HepG2 (cell line): ENCODE measurements around the gene ANKRD40. TPM values are rescaled to one million over a fixed set of nuclear protein-coding genes. Genes with fewer than 3 reads are reported as not detected.

Source experiments
- GPN1 ChIP-seq: sonication (generic); formaldehyde crosslinking; IDR thresholded peaks from 2 replicates; pipeline ENCODE4 v1.5.1; 2020; ENCODE audit warnings: missing genetic modification reagents, borderline replicate concordance
- HDAC1 ChIP-seq: sonication (generic); formaldehyde crosslinking; IDR thresholded peaks from 2 replicates; pipeline ENCODE4 v1.5.1; 2020; ENCODE audit warnings: mild to moderate bottlenecking, missing genetic modification reagents
- IKZF4 ChIP-seq: sonication (generic); formaldehyde crosslinking; IDR thresholded peaks from 2 replicates; pipeline ENCODE4 v1.5.1; 2020; ENCODE audit warnings: borderline replicate concordance, mild to moderate bottlenecking, low read depth, missing genetic modification reagents; ENCODE audit errors: not compliant biosample characterization
- ZFP36 ChIP-seq: fragments of 150-350 bp; IDR thresholded peaks from 2 replicates; pipeline ENCODE4 v1.6.1; 2018; ENCODE audit warnings: borderline replicate concordance, low read length, low read depth; ENCODE audit not compliant: partially characterized antibody
- ZMYM2 ChIP-seq: sonication (generic); formaldehyde crosslinking; IDR thresholded peaks from 2 replicates; pipeline ENCODE4 v1.8.0; 2022; ENCODE audit warnings: mild to moderate bottlenecking, missing genetic modification reagents
- ZNF12 ChIP-seq: sonication (generic); formaldehyde crosslinking; IDR thresholded peaks from 2 replicates; pipeline ENCODE4 v1.5.0; 2020; ENCODE audit warnings: missing genetic modification reagents
- ZNF569 ChIP-seq: sonication (generic); formaldehyde crosslinking; IDR thresholded peaks from 2 replicates; pipeline ENCODE4 v1.5.0; 2020; ENCODE audit warnings: mild to moderate bottlenecking, missing genetic modification reagents, moderate library complexity, borderline replicate concordance
- ZSCAN31 ChIP-seq: sonication (generic); formaldehyde crosslinking; IDR thresholded peaks from 2 replicates; pipeline ENCODE4 v1.5.0; 2020; ENCODE audit warnings: low read depth, mild to moderate bottlenecking, missing genetic modification reagents
- polyA plus RNA-seq, 8 experiments: library from polyadenylated mRNA; depleted of rRNA in 3 of 8; stranded (reverse) in 7 of 8; unstranded in 1 of 8; fragments of >200 nt; fragmentation: Illumina TruSeq in 4 of 8; extraction: Trizol in 4 of 8; gene quantifications; 2 replicates each; pipeline versions ENCODE4 v1.2.1 to v1.2.3, GENCODE V29; 2011 to 2016; ENCODE audit warnings: low read depth in 4 of 8, missing spikeins in 1 of 8, mixed read lengths in 1 of 8; ENCODE audit not compliant: insufficient read depth in 1 of 8
- total RNA-seq, 5 experiments: library from RNA; depleted of rRNA; stranded (reverse); fragments of >200 nt; fragmentation: Illumina TruSeq; extraction: Trizol; gene quantifications; 2 replicates each; pipeline ENCODE4 v1.2.3, GENCODE V29; 2016; ENCODE audit warnings: low read depth in 1 of 5
- TF ChIP-seq, protein P1 (sequence below): sonication (generic); formaldehyde crosslinking; IDR thresholded peaks from 2 replicates; pipeline ENCODE4 v1.8.0; 2022; ENCODE audit warnings: mild to moderate bottlenecking, missing genetic modification reagents, moderate library complexity
- TF ChIP-seq, protein P2 (sequence below): IDR thresholded peaks from 2 replicates; pipeline ENCODE4 v1.6.1; 2016
- TF ChIP-seq, protein P3 (sequence below): sonication (generic); formaldehyde crosslinking; IDR thresholded peaks from 2 replicates; pipeline ENCODE4 v1.5.0; 2020; ENCODE audit warnings: mild to moderate bottlenecking, missing genetic modification reagents

ANKRD40 gene
- total and polyA plus RNA-seq, 2 of the 13 experiments (the other 11 are each of a cell fraction or from before 2014, with no cell fraction given): 35.0 to 46.4 TPM

DNA sequence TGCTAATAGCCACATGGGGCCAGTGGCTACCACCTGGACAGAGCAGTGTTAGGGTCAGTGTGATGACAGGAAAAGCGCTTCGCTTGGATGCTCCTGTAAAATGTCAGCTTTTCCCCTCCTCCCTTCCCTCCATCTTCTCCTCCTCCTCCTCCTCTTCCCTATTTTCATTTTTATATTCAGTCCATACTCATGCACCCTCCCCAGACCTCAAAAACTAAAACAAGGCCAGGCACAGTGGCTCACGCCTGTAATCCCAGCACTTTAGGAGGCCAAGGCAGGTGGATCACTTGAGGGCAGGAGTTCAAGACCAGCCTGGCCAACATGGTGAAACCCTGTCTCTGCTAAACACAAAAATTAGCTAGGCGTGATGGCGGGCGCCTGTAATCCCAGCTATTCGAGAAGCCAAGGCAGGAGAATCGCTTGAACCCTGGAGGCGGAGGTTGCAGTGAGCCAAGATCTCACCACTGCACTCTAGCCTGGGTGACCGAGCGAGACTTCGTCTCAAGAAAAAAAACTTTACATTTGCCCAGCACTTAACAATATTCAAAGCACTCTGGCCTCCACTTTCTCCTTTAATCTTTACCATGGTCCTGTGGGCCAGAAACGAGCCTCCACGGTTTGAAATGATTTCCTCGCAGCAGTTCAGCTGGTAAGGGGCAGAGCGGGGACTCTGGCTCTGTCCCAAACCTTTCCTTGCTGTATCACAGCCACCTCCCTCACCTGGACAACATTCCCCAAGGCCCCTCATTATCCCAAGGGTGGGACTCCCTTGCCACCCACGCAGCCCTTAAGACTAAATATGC lies 21.8 kb downstream of the ANKRD40 start (continued):
- TF ChIP-seq ZNF569 (CRISPR knock-in tag) (0 out of 2 replicates have a peak, but pooled peaks have one; percentile 58), ZSCAN31 (CRISPR knock-in tag) (no peak), ZFP36 (no peak), ZNF12 (no peak), GPN1 (no peak), IKZF4 (CRISPR knock-in tag) (peak; percentile 9), HDAC1 (CRISPR knock-in tag) (no peak), ZMYM2 (CRISPR knock-in tag) (peak; percentile 61; the same call in 1 of the 2 replicates)
- TF ChIP-seq, protein P1, sequence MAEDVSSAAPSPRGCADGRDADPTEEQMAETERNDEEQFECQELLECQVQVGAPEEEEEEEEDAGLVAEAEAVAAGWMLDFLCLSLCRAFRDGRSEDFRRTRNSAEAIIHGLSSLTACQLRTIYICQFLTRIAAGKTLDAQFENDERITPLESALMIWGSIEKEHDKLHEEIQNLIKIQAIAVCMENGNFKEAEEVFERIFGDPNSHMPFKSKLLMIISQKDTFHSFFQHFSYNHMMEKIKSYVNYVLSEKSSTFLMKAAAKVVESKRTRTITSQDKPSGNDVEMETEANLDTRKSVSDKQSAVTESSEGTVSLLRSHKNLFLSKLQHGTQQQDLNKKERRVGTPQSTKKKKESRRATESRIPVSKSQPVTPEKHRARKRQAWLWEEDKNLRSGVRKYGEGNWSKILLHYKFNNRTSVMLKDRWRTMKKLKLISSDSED (CRISPR knock-in tag): no peak
- TF ChIP-seq, protein P2, sequence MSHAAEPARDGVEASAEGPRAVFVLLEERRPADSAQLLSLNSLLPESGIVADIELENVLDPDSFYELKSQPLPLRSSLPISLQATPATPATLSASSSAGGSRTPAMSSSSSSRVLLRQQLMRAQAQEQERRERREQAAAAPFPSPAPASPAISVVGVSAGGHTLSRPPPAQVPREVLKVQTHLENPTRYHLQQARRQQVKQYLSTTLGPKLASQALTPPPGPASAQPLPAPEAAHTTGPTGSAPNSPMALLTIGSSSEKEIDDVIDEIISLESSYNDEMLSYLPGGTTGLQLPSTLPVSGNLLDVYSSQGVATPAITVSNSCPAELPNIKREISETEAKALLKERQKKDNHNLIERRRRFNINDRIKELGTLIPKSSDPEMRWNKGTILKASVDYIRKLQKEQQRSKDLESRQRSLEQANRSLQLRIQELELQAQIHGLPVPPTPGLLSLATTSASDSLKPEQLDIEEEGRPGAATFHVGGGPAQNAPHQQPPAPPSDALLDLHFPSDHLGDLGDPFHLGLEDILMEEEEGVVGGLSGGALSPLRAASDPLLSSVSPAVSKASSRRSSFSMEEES (CRISPR knock-in tag): no peak
- TF ChIP-seq, protein P3, sequence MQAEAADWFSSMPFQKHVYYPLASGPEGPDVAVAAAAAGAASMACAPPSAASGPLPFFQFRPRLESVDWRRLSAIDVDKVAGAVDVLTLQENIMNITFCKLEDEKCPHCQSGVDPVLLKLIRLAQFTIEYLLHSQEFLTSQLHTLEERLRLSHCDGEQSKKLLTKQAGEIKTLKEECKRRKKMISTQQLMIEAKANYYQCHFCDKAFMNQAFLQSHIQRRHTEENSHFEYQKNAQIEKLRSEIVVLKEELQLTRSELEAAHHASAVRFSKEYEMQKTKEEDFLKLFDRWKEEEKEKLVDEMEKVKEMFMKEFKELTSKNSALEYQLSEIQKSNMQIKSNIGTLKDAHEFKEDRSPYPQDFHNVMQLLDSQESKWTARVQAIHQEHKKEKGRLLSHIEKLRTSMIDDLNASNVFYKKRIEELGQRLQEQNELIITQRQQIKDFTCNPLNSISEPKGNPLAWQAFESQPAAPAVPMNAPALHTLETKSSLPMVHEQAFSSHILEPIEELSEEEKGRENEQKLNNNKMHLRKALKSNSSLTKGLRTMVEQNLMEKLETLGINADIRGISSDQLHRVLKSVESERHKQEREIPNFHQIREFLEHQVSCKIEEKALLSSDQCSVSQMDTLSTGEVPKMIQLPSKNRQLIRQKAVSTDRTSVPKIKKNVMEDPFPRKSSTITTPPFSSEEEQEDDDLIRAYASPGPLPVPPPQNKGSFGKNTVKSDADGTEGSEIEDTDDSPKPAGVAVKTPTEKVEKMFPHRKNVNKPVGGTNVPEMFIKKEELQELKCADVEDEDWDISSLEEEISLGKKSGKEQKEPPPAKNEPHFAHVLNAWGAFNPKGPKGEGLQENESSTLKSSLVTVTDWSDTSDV (CRISPR knock-in tag): no peak
